ENCODE measurements around the gene ENG.
A peak's percentile ranks its signal among the peaks of the same experiment; 100 is the strongest.

Gene ENG

GRCh38 chr9:127778280-127779135, 76.0 kb downstream of the ENG start, which contains the start of gene SH2D3C:
SH2D3C (minus strand) TSS chr9:127778666; CDS start chr9:127778627, 39 bp downstream.
- peak in 4 of 56 donors; percentile 10 to 33 (median 26) for DNase-seq

GRCh38 chr9:127777368-127777980, 77.0 kb downstream of the ENG start:
- no peak for DNase-seq

- DNase-seq = no peak
These were observed 77.6 kb downstream of the ENG start for GRCh38 chr9:127776924-127777289.

- peak in 5 of 56 donors; percentile 15 to 49 (median 19) for DNase-seq
These were observed 78.1 kb downstream of the ENG start for GRCh38 chr9:127776195-127776923.

- DNase-seq = no peak
These were observed 80.5 kb downstream of the ENG start for GRCh38 chr9:127773981-127774380.

GRCh38 chr9:127773272-127773671, 81.2 kb downstream of the ENG start:
- no peak for DNase-seq

GRCh38 chr9:127772603-127773002, 81.9 kb downstream of the ENG start:
- no peak for DNase-seq

GRCh38 chr9:127771570-127772189, 82.8 kb downstream of the ENG start:
- DNase-seq = no peak

GRCh38 chr9:127770905-127771569, 83.4 kb downstream of the ENG start:
- peak; percentile 21 to 93 (median 84) for DNase-seq

- no peak for DNase-seq
These were observed 83.9 kb downstream of the ENG start for GRCh38 chr9:127770583-127770904.

- no peak for DNase-seq
These were observed 84.4 kb downstream of the ENG start for GRCh38 chr9:127769929-127770582.

- no peak for DNase-seq
These were observed 85.4 kb downstream of the ENG start for GRCh38 chr9:127769101-127769500.

GRCh38 chr9:127768698-127769097, 85.8 kb downstream of the ENG start:
- DNase-seq = no peak

- no peak for DNase-seq
These were observed 86.5 kb downstream of the ENG start for GRCh38 chr9:127767909-127768331.

GRCh38 chr9:127767410-127767809, 87.0 kb downstream of the ENG start:
- DNase-seq = no peak

GRCh38 chr9:127765418-127765817, 89.0 kb downstream of the ENG start:
- DNase-seq = no peak

Data from amygdala (tissue), 56 donors.